Activated CD4-positive, alpha-beta T cell treated with anti-CD3 and anti-CD28 coated beads, Interleukin-2, amount 50 U/mL, for 4 hours (primary cell): Measurements from ENCODE around the gene ADPRH.

Source experiments
- DNase-seq, 2 experiments: peaks; one replicate each; pipeline ENCODE4 v3.0.0-alpha.2; 2020

ADPRH gene

GRCh38 chr3:119598410-119599098 lies 19.3 kb downstream of the ADPRH start:
- no peak for DNase-seq

DNA sequence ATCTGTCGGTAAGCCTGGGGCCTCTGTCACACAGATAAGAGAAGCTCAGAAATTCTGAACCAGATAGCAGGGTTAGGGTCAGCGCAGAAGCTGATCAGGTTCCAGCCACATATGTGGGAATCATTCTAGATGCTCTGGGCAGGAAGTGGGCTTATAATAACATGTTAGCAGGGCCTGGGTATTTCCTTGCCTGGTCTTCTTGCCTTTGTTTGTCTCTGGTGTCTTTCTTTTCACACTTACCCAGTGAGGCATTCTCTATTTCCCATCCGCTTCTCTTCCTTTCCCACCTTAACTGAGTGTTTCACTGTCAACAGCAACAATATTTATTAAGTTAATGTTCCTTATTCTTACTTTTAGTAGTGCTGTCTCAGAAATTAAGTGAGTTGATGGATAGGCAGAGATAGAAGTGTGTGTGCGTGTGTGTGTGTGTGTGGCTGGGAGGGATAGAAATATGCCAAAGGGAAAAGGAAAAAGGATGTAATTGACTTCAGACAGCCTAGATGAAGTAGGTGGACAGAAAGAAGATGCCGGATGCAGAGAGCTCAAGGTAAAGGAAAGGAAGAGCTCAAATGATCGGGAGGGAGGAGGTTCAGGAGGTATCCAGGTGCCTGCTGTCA lies 20.4 kb downstream of the ADPRH start:
- no peak for DNase-seq

DNA sequence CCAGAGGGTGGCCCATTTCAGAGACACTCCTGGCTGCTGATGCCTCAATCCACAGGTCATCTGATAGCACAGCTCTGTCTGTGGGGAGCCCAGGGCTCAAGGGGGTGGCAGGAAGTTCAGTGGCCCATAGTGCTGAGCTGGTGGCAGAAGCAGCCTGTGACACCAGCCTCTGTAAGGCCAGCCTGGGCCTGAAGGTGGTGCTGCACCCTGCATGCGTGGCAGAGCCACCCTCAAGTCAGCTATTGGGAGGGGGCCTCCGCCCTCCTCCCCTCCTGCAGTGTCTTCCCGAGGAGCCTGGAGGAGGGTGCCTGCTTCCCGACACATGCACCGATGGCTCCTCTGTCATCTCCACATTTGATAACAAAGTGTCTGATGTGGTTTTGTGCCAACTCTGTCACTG lies 21.4 kb downstream of the ADPRH start:
- DNase-seq, result no peak

- no peak for DNase-seq
Measured at GRCh38 chr3:119601154-119601553, 21.9 kb downstream of the ADPRH start.

DNA sequence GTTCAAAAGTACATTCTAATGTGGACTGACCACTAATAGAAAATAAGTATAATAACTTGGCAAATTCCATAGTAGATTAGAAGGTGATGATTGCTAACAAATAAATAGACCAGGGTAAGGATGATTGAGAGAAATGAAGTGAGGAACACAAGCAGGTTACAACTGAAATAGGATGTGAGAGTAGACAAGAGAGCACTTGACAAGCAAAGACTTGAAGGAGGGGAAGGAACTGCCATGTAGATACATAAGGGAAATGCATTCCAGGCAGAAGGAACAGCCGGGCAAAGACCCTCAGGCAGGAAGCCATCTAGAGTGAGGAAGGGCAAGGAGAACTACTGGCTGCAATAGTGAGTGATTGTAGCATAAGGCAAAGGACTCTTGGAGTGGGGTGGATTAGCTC lies 23.4 kb downstream of the ADPRH start:
- DNase-seq, result no peak

DNA sequence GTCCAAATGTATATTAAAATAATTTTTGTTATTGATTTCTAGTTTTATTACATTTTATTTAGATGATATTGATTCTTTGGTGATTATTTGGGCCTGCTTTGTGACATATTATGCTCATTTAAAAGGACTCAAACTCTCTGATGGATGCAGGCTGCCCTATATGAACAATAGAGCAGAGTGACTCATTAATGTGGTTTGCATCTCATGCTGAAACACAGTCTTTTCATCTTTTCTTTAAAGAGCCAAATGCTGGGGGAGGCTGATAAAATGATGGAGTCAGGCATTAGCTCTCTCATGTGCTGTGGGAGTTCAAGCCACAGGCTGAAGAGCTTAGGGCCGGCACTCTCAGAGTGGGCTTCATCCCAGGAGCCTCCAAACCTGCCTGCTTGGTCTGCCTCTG lies 25.6 kb downstream of the ADPRH start:
- no peak for DNase-seq

GRCh38 chr3:119608405-119609000 lies 29.2 kb downstream of the ADPRH start:
- DNase-seq, result no peak

GRCh38 chr3:119609301-119609700 lies 30.0 kb downstream of the ADPRH start:
- DNase-seq, result no peak

DNA sequence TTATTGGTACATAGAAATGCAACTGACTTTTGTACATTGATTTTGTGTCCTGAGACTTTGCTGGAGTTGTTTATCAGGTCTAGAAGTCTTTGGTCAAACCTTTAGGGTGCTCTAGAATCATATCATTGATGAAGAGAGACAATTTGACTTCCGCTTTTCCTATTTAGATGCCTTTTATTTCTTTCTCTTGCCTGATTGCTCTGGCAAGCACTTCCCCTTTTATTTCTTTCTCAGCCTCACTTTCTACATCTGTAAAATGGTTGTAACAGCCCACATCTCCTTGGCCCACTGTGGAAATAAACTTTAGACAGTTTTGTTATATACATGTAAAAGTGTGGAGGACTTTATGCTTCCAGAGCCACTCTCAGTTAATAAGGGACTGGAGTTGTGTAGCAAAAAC lies 32.4 kb downstream of the ADPRH start:
- no peak for DNase-seq

DNA sequence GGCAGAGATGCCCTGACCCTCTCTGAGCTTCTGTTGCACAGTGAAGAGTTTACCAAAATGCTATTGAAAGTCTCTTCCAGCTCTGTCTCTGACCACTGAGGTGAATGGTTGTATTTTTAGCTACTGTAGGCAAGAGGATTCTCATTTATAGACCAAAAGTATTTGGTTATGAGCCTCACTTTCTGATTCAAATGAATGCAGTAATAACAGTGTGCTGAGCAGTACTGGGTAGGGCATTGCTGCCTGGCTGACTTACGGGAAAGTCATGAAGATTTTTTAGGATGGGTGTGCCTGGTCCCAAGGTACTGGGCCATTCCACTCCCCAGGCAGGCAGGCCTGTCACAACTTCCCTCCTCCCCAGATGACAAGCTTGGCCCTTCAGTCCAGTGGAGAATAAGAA lies 33.9 kb downstream of the ADPRH start:
- no peak for DNase-seq

DNA sequence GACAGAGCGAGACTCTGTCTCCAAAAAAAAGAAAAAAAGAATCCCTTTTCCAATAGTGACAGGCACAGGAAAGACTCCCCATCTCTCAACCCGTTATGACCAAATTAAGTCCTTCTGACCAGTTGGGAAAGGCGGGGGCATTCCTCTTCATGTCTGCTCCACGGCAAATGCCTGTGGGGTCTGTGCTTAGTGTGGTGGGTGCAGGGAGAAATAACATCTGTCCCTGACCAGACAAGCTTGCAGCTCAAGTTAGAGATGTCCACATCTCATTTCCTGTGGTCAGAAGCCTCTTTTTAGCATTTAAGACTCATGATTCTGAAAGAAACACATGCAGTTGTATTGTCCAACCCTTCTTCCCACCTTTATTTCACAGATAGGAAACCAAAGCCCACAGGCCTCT lies 34.6 kb downstream of the ADPRH start:
- no peak for DNase-seq

DNA sequence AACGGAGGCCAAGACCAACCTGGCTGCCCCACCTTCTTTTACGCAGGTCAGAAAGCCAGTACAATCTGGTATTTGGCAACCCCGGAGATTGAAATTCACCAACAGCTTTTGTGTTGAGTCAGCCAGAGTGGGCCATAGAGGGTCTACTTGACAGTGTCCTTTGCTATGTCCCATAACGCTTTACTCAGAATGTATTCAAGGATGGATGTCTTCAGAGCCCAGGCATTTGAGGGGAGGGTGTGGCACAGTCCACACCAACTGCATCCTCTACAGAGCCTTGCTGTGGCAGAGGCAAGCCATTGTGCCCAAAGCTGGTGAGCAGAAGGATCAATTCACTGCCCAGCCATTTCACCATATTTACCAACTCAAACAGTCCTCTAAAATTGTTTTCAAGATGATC lies 36.8 kb downstream of the ADPRH start:
- no peak for DNase-seq

DNA sequence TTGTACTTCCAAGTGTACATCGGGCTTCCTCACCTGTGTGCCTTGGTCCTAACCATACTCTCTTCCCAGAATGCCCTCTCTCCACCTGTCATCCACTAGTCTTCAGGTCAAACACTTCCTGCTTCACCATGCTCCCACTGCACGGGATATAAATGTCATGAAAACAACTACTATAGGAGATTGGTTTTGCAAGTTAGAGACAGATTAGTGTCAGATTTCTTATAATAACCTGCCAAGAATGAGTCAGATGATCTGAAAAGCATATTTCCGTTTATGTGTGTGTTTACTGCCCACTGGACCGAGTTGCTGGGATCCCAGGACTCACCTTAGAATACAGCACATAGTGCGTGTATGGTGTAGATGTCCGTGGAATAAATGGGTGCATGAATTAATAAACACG lies 39.8 kb downstream of the ADPRH start:
- no peak for DNase-seq

- DNase-seq, result no peak
Measured at GRCh38 chr3:119620899-119621298, 41.6 kb downstream of the ADPRH start.

GRCh38 chr3:119624002-119624720 lies 44.9 kb downstream of the ADPRH start:
- no peak for DNase-seq

- no peak for DNase-seq
Measured at GRCh38 chr3:119625451-119626153, 46.3 kb downstream of the ADPRH start.

- no peak for DNase-seq
Measured at GRCh38 chr3:119626196-119626595, 46.9 kb downstream of the ADPRH start.

- peak in 1 of 2 experiments; percentile 2 for DNase-seq
Measured at GRCh38 chr3:119627461-119627860, 48.2 kb downstream of the ADPRH start.

DNA sequence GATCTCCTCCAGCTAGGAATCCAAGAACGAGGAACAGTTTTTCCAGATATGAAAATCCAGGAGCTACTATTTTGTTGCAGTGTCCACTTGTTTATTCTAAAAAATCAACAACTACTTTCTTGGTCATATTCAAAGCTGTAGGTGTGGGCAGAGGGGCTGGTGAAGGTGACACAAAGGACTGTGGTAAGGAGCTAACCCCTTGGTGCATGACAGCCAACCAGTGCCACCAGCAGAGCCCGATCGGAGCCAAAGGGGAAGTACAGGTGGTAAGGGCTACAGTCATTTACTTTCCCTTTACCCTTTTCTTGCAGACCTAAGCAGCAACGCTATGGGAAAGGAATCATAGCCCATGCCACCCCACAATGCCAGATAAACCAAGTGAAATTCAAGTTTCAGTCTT lies 49.1 kb downstream of the ADPRH start:
- DNase-seq, result no peak

- DNase-seq, result no peak
Measured at GRCh38 chr3:119628816-119629445, 49.6 kb downstream of the ADPRH start.

- DNase-seq, result no peak
Measured at GRCh38 chr3:119630128-119630879, 51.0 kb downstream of the ADPRH start.

GRCh38 chr3:119630880-119631329 lies 51.6 kb downstream of the ADPRH start:
- DNase-seq, result no peak
